NT2/D1 (cell line): Measurements from ENCODE around the gene NRP1.

Source experiments
- SUZ12 ChIP-seq: IDR thresholded peaks from 2 replicates; pipeline ENCODE4 v1.6.1; 2011; ENCODE audit not compliant: insufficient read length, insufficient read depth; ENCODE audit errors: extremely low read depth
- YY1 ChIP-seq: IDR thresholded peaks from 2 replicates; pipeline ENCODE4 v1.6.1; 2011; ENCODE audit not compliant: insufficient read length, insufficient read depth

DNA sequence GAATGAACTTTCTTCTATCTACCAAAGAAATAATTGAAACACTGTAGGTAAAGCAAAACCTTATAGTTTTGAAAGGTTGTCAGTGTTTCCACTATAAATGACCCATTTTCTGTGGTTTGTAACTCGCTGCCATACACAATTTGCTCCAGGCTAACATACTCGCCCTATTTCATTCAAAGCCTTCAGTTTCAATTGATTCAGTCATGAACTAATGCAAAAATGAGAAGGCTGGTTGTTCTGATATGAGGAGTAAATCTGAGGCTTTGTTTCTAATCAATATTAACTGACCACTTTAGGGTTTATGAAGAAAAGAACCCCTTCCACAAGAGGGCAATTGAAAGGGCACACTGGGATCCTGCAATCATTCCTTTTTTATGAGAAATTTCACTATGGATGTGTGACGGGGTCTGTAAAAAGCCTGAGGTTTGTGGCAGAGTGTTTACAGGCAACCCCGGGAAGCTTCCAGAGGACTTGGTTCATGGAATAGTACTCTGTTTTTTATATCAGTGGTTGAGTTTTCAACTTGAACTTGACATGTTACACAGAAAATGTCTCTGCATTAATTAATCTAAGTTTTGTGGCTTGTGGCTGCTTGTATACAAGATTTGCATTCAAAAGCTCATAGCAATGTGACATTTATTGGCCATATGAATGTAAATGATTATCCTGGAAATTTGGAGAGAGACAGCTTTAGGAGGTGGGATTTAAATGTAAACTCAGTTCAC lies 133.2 kb downstream of the NRP1 start:
- TF ChIP-seq SUZ12 (no peak), YY1 (no peak)
